Thyroid gland (tissue), 4 donors: ENCODE data around the gene TMEM263.

Experiments used
- POLR2A ChIP-seq, 2 donors: fragments of 450-650 bp; IDR thresholded peaks; one replicate each; pipeline ENCODE4 v1.6.1; 2017; ENCODE audit warnings: antibody characterized with exemption in 2 of 2, mild to moderate bottlenecking in 2 of 2, moderate library complexity in 1 of 2
- TF ChIP-seq, protein P1 (sequence below), 6 experiments: fragments of 200-600 bp in 3 of 6; fragments of 450-650 bp in 3 of 6; sonication (generic) in 3 of 6; IDR thresholded peaks; one replicate each; pipeline ENCODE4 v1.5.1; 2016 to 2019; ENCODE audit warnings: antibody characterized with exemption in 6 of 6, mild to moderate bottlenecking in 2 of 6, inconsistent platforms in 1 of 6, moderate library complexity in 1 of 6

DNA sequence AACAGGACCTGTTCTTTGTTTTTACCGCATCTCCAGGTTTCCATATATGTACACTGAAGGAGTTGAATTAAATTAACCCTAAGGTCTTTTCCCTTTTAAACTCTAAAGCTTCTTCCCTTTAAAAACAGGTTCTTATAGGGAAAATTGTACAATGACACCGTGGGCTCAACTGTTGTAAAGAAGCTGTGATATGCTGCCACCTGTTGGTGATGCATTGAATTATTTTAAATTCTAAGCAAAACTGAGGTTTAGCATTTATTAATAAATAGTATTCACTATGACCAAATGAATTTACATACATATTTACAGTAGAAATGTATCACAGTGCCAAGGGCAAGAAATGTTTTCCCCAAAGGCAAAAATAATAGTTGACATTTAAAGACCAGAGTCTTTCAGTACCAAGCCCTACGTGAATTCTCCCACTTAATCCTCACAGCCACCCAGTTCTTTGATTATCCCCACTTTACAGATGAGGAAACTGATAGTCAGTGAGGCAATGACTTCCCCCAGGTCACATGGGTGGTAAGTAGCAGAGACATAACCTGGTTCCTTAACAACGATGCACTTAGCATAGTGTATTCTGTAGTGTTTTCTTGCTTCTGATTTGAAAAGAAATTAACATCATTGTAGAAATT, 35.7 kb upstream of the TMEM263 start:
- TF ChIP-seq, protein P1, sequence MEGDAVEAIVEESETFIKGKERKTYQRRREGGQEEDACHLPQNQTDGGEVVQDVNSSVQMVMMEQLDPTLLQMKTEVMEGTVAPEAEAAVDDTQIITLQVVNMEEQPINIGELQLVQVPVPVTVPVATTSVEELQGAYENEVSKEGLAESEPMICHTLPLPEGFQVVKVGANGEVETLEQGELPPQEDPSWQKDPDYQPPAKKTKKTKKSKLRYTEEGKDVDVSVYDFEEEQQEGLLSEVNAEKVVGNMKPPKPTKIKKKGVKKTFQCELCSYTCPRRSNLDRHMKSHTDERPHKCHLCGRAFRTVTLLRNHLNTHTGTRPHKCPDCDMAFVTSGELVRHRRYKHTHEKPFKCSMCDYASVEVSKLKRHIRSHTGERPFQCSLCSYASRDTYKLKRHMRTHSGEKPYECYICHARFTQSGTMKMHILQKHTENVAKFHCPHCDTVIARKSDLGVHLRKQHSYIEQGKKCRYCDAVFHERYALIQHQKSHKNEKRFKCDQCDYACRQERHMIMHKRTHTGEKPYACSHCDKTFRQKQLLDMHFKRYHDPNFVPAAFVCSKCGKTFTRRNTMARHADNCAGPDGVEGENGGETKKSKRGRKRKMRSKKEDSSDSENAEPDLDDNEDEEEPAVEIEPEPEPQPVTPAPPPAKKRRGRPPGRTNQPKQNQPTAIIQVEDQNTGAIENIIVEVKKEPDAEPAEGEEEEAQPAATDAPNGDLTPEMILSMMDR (IDR thresholded peaks at IDR 0.05) = peak; percentile 69 to 88 (median 76)
- TF ChIP-seq POLR2A (IDR thresholded peaks at IDR 0.05) = no peak
